Left ventricle myocardium inferior (tissue), 1 donor: ENCODE results near the gene RUVBL2. TPM values are rescaled to one million over a fixed set of nuclear protein-coding genes. Genes with fewer than 3 reads are reported as not detected.
A peak's percentile ranks its signal among the peaks of the same experiment; 100 is the strongest.

Source experiments
- DNase-seq: peaks from one replicate; pipeline ENCODE4 v3.0.0-alpha.2; 2020
- H3K27ac ChIP-seq: fragments of 200-600 bp; replicated peaks from 2 replicates; pipeline ENCODE4 v1.8.0; 2021
- H3K27me3 ChIP-seq: fragments of 200-600 bp; 2 replicates; pipeline ENCODE4 v1.8.0; 2021; ENCODE audit warnings: low read depth
- H3K36me3 ChIP-seq: fragments of 200-600 bp; 2 replicates; pipeline ENCODE4 v1.8.0; 2021
- H3K4me1 ChIP-seq: fragments of 200-600 bp; 2 replicates; pipeline ENCODE4 v1.8.0; 2021
- H3K4me3 ChIP-seq: fragments of 200-600 bp; 2 replicates; pipeline ENCODE4 v1.8.0; 2021; ENCODE audit warnings: mild to moderate bottlenecking, moderate library complexity
- H3K9me3 ChIP-seq: fragments of 200-600 bp; replicated peaks from 2 replicates; pipeline ENCODE4 v1.8.0; 2021
- CTCF ChIP-seq: fragments of 200-600 bp; IDR thresholded peaks from 2 replicates; pipeline ENCODE4 v1.8.0; 2021; ENCODE audit warnings: antibody characterized with exemption, mild to moderate bottlenecking, borderline replicate concordance
- intact Hi-C: fragments of 100-400 bp; cut with micrococcal nuclease; formaldehyde crosslinking; loops from one replicate; pipeline ENCODE4 v1.11.0; 2022
- total RNA-seq: library from RNA; stranded (reverse); fragmentation: NEBNext Ultra II Directional; extraction: Animal tissue kit (Norgen Biotek cat#: 25700); gene quantifications from one replicate; pipeline ENCODE4 v1.2.1, GENCODE V29; 2021
- donor health status: DM: no; HTN: yes; CAD: no; lungs with severe emphysema.

RUVBL2 gene
- total RNA-seq, 1 donor from 2014 or later = 44.4 TPM

DNA sequence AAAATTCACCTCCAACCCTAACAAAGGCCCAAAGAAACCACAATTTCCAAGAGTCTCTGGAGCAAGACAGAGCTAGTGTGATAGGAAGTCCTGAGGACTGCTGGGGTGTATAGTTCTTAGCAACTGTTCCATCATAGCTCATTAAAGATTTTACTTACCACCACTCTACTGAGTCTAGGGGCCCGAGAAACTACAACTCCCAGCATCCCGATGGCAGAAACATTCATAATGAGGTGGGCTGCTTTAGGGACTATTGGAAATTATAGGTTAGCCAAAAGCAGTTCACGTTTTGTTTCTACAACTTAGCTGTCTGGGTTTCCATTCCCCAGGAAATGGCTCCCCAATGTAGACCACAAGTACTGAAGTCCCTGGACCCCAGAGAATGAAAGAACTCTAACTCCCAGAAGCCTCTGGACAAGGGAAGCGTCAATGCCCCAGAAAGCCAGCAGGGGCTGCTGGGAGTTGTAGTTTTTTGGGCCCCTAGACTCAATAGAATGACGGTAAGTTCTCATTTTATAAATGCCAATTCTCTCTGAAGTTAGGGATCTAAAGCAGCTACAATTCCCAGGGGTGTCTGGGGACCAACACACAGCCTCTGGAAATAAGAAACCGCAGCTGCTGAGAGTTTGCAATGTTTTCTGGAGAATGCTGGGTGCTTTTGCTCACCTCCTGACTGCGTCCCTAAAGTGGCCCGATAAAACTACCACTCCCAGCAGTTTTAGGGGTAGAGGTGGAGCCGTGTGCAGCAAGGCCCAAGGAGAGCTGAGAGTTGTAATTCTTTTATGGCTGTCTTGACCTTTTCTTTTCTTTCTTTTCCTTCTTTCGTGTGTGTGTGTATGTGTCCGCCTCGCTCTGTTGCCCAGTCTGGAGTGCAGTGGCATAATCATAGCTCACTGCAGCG lies 17.5 kb upstream of the RUVBL2 start:
- no peak for TF ChIP-seq CTCF
- Histone ChIP-seq H3K27me3 (no peaks in the 10 kb centered on the region), H3K9me3 (no peaks in the 10 kb centered on the region), H3K4me3 (no peak overlapping the region), H3K36me3 (peaks cover 70% of the 10 kb centered on the region), H3K4me1 (peaks cover 36% of the 10 kb centered on the region), H3K27ac (peak overlapping the region; percentile 91)
- intact Hi-C loops = no loop called here
- DNase-seq = no peak

- H3K4me1 ChIP-seq = peaks cover 41% of the 10 kb centered on the region
- no peak for TF ChIP-seq CTCF
- peak overlapping the region; percentile 91 for H3K27ac ChIP-seq
- no peaks in the 10 kb centered on the region for H3K27me3 ChIP-seq
- no peak overlapping the region for H3K4me3 ChIP-seq
- H3K36me3 ChIP-seq = peaks cover 70% of the 10 kb centered on the region
- intact Hi-C loops = no loop called here
- H3K9me3 ChIP-seq = no peaks in the 10 kb centered on the region
- no peak for DNase-seq
Measured at GRCh38 chr19:48977061-48977460, 16.6 kb upstream of the RUVBL2 start.

- no peak for TF ChIP-seq CTCF
- Histone ChIP-seq H3K9me3 (no peaks in the 10 kb centered on the region), H3K27ac (peak overlapping the region; percentile 69), H3K4me1 (peaks cover 41% of the 10 kb centered on the region), H3K4me3 (no peak overlapping the region), H3K27me3 (no peaks in the 10 kb centered on the region), H3K36me3 (peaks cover 77% of the 10 kb centered on the region)
- DNase-seq = no peak
- intact Hi-C loops = no loop called here
Measured at GRCh38 chr19:48982280-48982679, 11.4 kb upstream of the RUVBL2 start.

- intact Hi-C loops = no loop called here
- H3K9me3 ChIP-seq = no peaks in the 10 kb centered on the region
- peak overlapping the region; percentile 36 for H3K27ac ChIP-seq
- H3K4me3 ChIP-seq = no peak overlapping the region
- H3K4me1 ChIP-seq = peaks cover 40% of the 10 kb centered on the region
- H3K27me3 ChIP-seq = no peaks in the 10 kb centered on the region
- TF ChIP-seq CTCF = no peak
- H3K36me3 ChIP-seq = peaks cover 82% of the 10 kb centered on the region
- no peak for DNase-seq
Measured at GRCh38 chr19:48985711-48986110, 8.0 kb upstream of the RUVBL2 start.

GRCh38 chr19:48986211-48986610 lies 7.5 kb upstream of the RUVBL2 start:
- H3K27ac ChIP-seq = peak overlapping the region; percentile 36
- intact Hi-C loops = no loop called here
- peaks cover 78% of the 10 kb centered on the region for H3K36me3 ChIP-seq

More at GRCh38 chr19:48986211-48986610, 7.5 kb upstream of the RUVBL2 start:
- TF ChIP-seq CTCF = no peak
- H3K4me3 ChIP-seq = no peak overlapping the region
- peaks cover 45% of the 10 kb centered on the region for H3K4me1 ChIP-seq
- no peak for DNase-seq
- no peaks in the 10 kb centered on the region for H3K9me3 ChIP-seq
- H3K27me3 ChIP-seq = no peaks in the 10 kb centered on the region
